Spleen (tissue), 11 donors: Measurements from ENCODE around the gene CADPS2. TPM values are rescaled to one million over a fixed set of nuclear protein-coding genes. Genes with fewer than 3 reads are reported as not detected.

Experiments used
- DNase-seq: peaks from one replicate; pipeline ENCODE4 v3.0.0-alpha.2; 2020
- H3K27ac ChIP-seq, 8 donors: fragments of 200-600 bp; sonication (generic) in 7 of 8; 1 replicate in 4 of 8; 2 replicates in 4 of 8; pipeline versions ENCODE4 v1.5.0 to v1.8.0; 2016 to 2021; ENCODE audit warnings: inconsistent platforms in 4 of 8, mild to moderate bottlenecking in 4 of 8, moderate library complexity in 1 of 8
- H3K27me3 ChIP-seq, 7 donors: fragments of 200-600 bp; sonication (generic) in 6 of 7; replicated peaks in 1 of 7; 1 replicate in 4 of 7; 2 replicates in 3 of 7; pipeline versions ENCODE4 v1.5.0 to v1.8.0; 2016 to 2021; ENCODE audit warnings: inconsistent platforms in 3 of 7, mild to moderate bottlenecking in 1 of 7
- H3K36me3 ChIP-seq, 6 donors: fragments of 200-600 bp; sonication (generic) in 5 of 6; 1 replicate in 4 of 6; 2 replicates in 2 of 6; pipeline versions ENCODE4 v1.5.0 to v1.8.0; 2016 to 2021; ENCODE audit warnings: inconsistent platforms in 2 of 6
- H3K4me1 ChIP-seq, 6 donors: fragments of 200-600 bp; sonication (generic) in 5 of 6; 1 replicate in 3 of 6; 2 replicates in 3 of 6; pipeline versions ENCODE4 v1.5.0 to v1.8.0; 2016 to 2021; ENCODE audit warnings: inconsistent platforms in 3 of 6
- H3K4me3 ChIP-seq, 8 donors: fragments of 200-600 bp; sonication (generic) in 7 of 8; 1 replicate in 4 of 8; 2 replicates in 4 of 8; pipeline versions ENCODE4 v1.5.0 to v1.8.0; 2016 to 2021; ENCODE audit warnings: inconsistent platforms in 4 of 8, mild to moderate bottlenecking in 4 of 8, moderate library complexity in 2 of 8
- H3K9me3 ChIP-seq, 8 donors: fragments of 200-600 bp; sonication (generic) in 7 of 8; 1 replicate in 4 of 8; 2 replicates in 4 of 8; pipeline versions ENCODE4 v1.5.0 to v1.8.0; 2016 to 2021; ENCODE audit warnings: inconsistent platforms in 4 of 8
- POLR2A ChIP-seq, 3 donors: fragments of 450-650 bp; IDR thresholded peaks; one replicate each; pipeline ENCODE4 v1.5.1; 2017; ENCODE audit warnings: antibody characterized with exemption in 3 of 3, mild to moderate bottlenecking in 1 of 3
- POLR2AphosphoS5 ChIP-seq, 3 donors: sonication (generic); formaldehyde crosslinking; IDR thresholded peaks; one replicate each; pipeline ENCODE4 v1.5.1; 2017; ENCODE audit warnings: antibody characterized with exemption in 3 of 3
- WGBS, 5 donors: extraction: QIAGEN DNeasy Blood & Tissue Kit in 3 of 5; methylation state at CpG; one replicate each; pipeline versions ENCODE4 v1.1.5 to v1.1.7; 2013 to 2018; 5-methylcytosine and 5-hydroxymethylcytosine counted together
- intact Hi-C: fragments of 100-400 bp; cut with DNase I; formaldehyde crosslinking; loops from one replicate; pipeline ENCODE4 v1.15.0; 2023; ENCODE audit warnings: low total_unique reads
- polyA plus RNA-seq, 3 donors: library from polyadenylated mRNA; stranded (reverse); fragments of 200-250 nt; gene quantifications; one replicate each; pipeline ENCODE4 v1.2.1, GENCODE V29; 2013
- total RNA-seq, 7 donors: library from RNA; depleted of rRNA in 3 of 7; stranded (reverse); fragments of >200 nt in 3 of 7; fragmentation: NEBNext Ultra II Directional in 4 of 7; extraction: Animal tissue kit (Norgen Biotek cat#: 25700) in 4 of 7; gene quantifications; one replicate each; pipeline versions ENCODE4 v1.1.0 to v1.2.1, GENCODE V29; 2016 to 2021
- TF ChIP-seq, protein P1 (sequence below), 11 experiments: fragments of 200-600 bp in 7 of 11; fragments of 450-650 bp in 4 of 11; sonication (generic) in 4 of 11; IDR thresholded peaks in 8 of 11; conservative IDR thresholded peaks in 3 of 11; 1 replicate in 7 of 11; 2 replicates in 4 of 11; pipeline versions ENCODE4 v1.4.0 to v1.8.0; 2016 to 2021; ENCODE audit warnings: antibody characterized with exemption in 11 of 11, inconsistent platforms in 4 of 11, mild to moderate bottlenecking in 1 of 11
- donor health status: healthy with polysubstance abuse.
- donor health status: DM: no; HTN: no; CAD: no; lungs with moderate emphysema.
- donor health status: DM: no; HTN: no; CAD: no.
- donor health status: Bipolar disorder and iron deficiency.
- donor health status: healthy.
- donor health status: DM: no; HTN: no; CAD: no.
- donor health status: DM: yes; HTN: yes; CAD: no.

Gene CADPS2
- total and polyA plus RNA-seq, 10 donors, result 2.4 to 19.3 (median 11.7) TPM

DNA sequence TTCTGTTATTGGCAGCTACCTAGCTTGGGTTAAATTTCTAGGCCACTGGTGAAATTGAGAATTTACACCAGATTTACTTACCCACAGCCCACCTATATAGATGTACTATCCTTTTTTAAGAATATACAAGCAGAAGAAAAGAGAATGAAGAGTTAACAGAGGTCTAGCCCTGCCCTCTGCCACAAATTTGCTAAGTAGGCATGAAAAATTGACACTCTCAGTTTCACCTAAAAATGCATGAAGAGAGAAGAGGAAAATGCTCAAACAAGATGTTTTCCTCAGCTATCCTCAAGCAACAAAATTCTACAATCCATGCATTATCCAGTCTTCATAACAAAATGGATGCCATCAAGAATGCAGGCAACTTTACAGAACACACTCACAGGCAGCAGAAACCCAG lies 158.9 kb downstream of the CADPS2 start:
- Histone ChIP-seq H3K9me3 (peaks cover 0 to 11% (median 0%) of the 10 kb centered on the region in 8 donors), H3K4me3 (no peak overlapping the region), H3K4me1 (no peaks in the 10 kb centered on the region), H3K36me3 (no peaks in the 10 kb centered on the region), H3K27me3 (no peaks in the 10 kb centered on the region), H3K27ac (no peak overlapping the region)
- TF ChIP-seq, protein P1, sequence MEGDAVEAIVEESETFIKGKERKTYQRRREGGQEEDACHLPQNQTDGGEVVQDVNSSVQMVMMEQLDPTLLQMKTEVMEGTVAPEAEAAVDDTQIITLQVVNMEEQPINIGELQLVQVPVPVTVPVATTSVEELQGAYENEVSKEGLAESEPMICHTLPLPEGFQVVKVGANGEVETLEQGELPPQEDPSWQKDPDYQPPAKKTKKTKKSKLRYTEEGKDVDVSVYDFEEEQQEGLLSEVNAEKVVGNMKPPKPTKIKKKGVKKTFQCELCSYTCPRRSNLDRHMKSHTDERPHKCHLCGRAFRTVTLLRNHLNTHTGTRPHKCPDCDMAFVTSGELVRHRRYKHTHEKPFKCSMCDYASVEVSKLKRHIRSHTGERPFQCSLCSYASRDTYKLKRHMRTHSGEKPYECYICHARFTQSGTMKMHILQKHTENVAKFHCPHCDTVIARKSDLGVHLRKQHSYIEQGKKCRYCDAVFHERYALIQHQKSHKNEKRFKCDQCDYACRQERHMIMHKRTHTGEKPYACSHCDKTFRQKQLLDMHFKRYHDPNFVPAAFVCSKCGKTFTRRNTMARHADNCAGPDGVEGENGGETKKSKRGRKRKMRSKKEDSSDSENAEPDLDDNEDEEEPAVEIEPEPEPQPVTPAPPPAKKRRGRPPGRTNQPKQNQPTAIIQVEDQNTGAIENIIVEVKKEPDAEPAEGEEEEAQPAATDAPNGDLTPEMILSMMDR (IDR thresholded peaks at IDR 0.05 in 8 of 11, conservative IDR thresholded peaks at IDR 0.05 in 3 of 11), result no peak
- TF ChIP-seq POLR2AphosphoS5 (IDR thresholded peaks at IDR 0.05) (no peak), POLR2A (IDR thresholded peaks at IDR 0.05) (no peak)
- intact Hi-C loops, result no loop called here
- DNase-seq, result no peak

DNA sequence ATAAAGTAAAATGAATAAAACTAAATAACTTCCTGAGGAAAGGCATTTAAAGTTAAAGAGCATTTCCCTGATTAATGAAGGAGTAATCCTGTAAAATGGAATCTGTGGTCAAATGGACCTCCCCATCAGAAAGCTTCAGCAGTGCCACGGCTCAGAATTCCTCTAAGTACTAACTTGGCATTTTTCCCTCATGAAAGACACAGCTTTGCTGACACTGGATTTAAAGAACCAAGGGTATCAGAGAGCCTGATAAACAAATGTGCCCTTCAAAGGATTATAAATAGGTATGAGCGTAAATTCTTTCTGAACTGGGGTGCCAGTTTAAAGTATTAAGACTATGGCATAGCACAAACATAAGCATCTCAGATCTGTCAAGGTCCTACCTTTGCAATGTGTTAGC lies 159.4 kb downstream of the CADPS2 start:
- Histone ChIP-seq H3K9me3 (peaks cover 0 to 11% (median 0%) of the 10 kb centered on the region in 8 donors), H3K4me1 (no peaks in the 10 kb centered on the region), H3K27me3 (no peaks in the 10 kb centered on the region), H3K36me3 (no peaks in the 10 kb centered on the region), H3K4me3 (no peak overlapping the region), H3K27ac (no peak overlapping the region)
- TF ChIP-seq POLR2A (IDR thresholded peaks at IDR 0.05), result no peak
- no peak for TF ChIP-seq POLR2AphosphoS5 (IDR thresholded peaks at IDR 0.05)
- TF ChIP-seq, protein P1 (IDR thresholded peaks at IDR 0.05 in 8 of 11, conservative IDR thresholded peaks at IDR 0.05 in 3 of 11), result no peak
- no peak for DNase-seq
- 45 to 72% (median 71%) methylated on average over 2 of the region's 2 CpGs for WGBS, 5 donors
- intact Hi-C loops, result no loop called here

DNA sequence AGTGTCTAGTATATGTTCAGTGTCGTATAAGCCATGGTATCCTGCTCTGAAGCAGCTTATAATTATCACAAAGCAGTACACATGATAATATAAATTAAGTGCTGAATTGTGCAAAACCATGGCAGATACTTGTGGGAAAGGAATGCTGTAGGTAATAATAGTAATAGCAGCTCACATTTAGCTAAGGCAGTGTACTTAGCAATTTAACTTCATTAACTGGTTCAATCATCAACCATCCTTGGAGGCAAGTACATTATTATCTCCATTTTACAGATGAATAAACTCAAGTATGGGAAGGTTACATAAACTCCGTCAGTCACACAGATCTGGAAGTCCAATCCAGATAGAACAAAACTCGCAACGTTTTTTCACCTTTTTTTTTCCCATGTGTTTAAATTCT lies 161.9 kb downstream of the CADPS2 start:
- TF ChIP-seq POLR2AphosphoS5 (IDR thresholded peaks at IDR 0.05), result no peak
- TF ChIP-seq POLR2A (IDR thresholded peaks at IDR 0.05), result no peak
- TF ChIP-seq, protein P1 (IDR thresholded peaks at IDR 0.05 in 8 of 11, conservative IDR thresholded peaks at IDR 0.05 in 3 of 11), result no peak
- no peaks in the 10 kb centered on the region for H3K27me3 ChIP-seq
- intact Hi-C loops, result no loop called here

DNA sequence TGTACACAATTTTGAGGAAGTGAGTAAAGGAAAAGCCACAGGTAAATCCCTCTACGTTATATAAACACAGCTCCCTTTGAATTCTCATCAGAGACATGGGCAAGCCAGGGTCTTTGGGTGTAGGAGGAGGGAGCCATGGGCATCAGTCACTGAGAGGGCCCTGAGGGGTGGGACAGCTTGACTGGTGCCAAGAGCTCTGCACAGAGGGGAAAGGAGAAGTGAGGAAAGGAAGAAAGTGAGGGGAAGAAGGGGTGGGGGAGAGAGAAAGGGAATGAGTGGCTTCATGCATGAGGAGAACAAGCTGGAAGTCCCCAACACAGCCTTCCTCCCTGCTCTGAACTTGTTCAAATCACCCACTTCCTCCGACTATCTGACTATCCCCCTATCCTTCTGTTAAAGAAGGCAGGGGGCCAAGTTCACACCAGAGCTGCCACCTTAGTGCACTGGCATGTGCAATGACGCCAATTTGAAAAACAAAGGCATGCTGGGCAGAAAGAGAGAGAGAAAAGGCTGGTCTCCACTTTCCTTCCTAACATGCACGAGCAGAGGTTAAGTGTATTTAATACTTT lies 167.2 kb downstream of the CADPS2 start:
- Histone ChIP-seq H3K27ac (no peak overlapping the region), H3K4me1 (no peaks in the 10 kb centered on the region), H3K4me3 (no peak overlapping the region), H3K27me3 (no peaks in the 10 kb centered on the region), H3K36me3 (no peaks in the 10 kb centered on the region), H3K9me3 (peaks cover 0 to 8% (median 1%) of the 10 kb centered on the region in 8 donors)
- DNase-seq, result no peak
- 67 to 76% (median 72%) methylated on average over 4 of the region's 4 CpGs for WGBS, 5 donors
- TF ChIP-seq, protein P1 (IDR thresholded peaks at IDR 0.05 in 8 of 11, conservative IDR thresholded peaks at IDR 0.05 in 3 of 11), result no peak
- TF ChIP-seq POLR2A (IDR thresholded peaks at IDR 0.05), result no peak
- TF ChIP-seq POLR2AphosphoS5 (IDR thresholded peaks at IDR 0.05), result no peak
- intact Hi-C loops, result no loop called here

More for the DNA sequence above, 161.9 kb downstream of the CADPS2 start:
- DNase-seq, result no peak
- 82 to 89% (median 83%) methylated on average over 4 of the region's 4 CpGs for WGBS, 5 donors
- Histone ChIP-seq H3K4me1 (no peaks in the 10 kb centered on the region), H3K36me3 (no peaks in the 10 kb centered on the region), H3K9me3 (peaks cover 0 to 11% (median 0%) of the 10 kb centered on the region in 8 donors), H3K4me3 (no peak overlapping the region), H3K27ac (no peak overlapping the region)
